Esophagus muscularis mucosa (tissue), 4 donors: Measurements from ENCODE around the gene HIVEP1.

Source experiments
- EP300 ChIP-seq: sonication (generic); formaldehyde crosslinking; IDR thresholded peaks from one replicate; pipeline ENCODE4 v1.6.1; 2017; ENCODE audit warnings: antibody characterized with exemption
- POLR2A ChIP-seq: fragments of 450-650 bp; IDR thresholded peaks from one replicate; pipeline ENCODE4 v1.6.1; 2017; ENCODE audit warnings: antibody characterized with exemption, moderate library complexity, mild to moderate bottlenecking, low read depth
- POLR2AphosphoS5 ChIP-seq, 2 donors: sonication (generic); formaldehyde crosslinking; IDR thresholded peaks; one replicate each; pipeline ENCODE4 v1.6.1; 2017; ENCODE audit warnings: antibody characterized with exemption in 2 of 2
- TF ChIP-seq, protein P1 (sequence below), 3 experiments: fragments of 200-600 bp in 2 of 3; fragments of 450-650 bp in 1 of 3; sonication (generic) in 2 of 3; IDR thresholded peaks; one replicate each; pipeline ENCODE4 v1.5.1; 2017 to 2019; ENCODE audit warnings: antibody characterized with exemption in 3 of 3, mild to moderate bottlenecking in 2 of 3, moderate library complexity in 1 of 3

DNA sequence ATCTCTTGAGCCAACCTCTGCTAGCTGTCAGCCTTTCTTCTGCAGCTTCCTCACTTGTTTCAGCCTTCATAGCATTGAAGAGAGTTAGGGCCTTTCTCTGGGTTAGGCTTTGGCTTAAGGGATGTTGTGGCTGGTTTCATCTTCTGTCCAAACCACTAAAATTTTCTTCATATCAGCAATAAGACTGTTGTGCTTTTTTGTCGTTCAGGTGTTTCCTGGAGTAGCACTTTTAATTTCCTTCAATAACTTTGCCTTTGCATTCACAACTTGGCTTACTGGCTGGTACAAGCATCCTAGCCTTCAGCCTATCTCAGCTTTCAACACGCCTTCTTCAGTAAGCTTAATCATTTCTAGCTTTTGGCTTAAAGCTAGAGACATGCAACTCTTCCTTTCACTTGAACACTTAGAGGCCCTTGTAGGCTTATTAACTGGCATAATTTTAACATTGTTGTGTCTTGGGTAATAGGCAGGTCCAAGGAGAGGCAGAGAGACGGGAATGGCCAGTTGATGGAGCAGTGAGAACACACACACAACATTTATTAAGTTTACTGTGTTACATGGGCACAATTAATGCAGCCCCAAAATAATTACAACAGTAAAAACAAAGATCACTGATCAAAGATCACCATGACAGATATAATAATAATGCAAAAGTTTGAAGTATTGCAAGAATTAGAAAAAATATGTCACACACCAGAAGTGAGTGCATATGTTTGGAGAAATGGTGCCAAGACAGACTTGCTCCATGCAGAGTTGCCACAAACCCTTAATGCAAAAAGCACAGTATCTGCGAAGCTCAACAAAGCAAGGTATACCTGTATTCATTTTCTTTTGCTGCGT, 98.6 kb downstream of the HIVEP1 start:
- TF ChIP-seq, protein P1, sequence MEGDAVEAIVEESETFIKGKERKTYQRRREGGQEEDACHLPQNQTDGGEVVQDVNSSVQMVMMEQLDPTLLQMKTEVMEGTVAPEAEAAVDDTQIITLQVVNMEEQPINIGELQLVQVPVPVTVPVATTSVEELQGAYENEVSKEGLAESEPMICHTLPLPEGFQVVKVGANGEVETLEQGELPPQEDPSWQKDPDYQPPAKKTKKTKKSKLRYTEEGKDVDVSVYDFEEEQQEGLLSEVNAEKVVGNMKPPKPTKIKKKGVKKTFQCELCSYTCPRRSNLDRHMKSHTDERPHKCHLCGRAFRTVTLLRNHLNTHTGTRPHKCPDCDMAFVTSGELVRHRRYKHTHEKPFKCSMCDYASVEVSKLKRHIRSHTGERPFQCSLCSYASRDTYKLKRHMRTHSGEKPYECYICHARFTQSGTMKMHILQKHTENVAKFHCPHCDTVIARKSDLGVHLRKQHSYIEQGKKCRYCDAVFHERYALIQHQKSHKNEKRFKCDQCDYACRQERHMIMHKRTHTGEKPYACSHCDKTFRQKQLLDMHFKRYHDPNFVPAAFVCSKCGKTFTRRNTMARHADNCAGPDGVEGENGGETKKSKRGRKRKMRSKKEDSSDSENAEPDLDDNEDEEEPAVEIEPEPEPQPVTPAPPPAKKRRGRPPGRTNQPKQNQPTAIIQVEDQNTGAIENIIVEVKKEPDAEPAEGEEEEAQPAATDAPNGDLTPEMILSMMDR (IDR thresholded peaks at IDR 0.05): no peak
- TF ChIP-seq EP300 (no peak), POLR2A (no peak), POLR2AphosphoS5 (IDR thresholded peaks at IDR 0.05) (no peak)
